HFFc6 (cell line): Measurements from ENCODE around the gene TAPT1. TPM values are rescaled to one million over a fixed set of nuclear protein-coding genes. Genes with fewer than 3 reads are reported as not detected.

ENCODE experiments used
- DNase-seq: peaks from one replicate; pipeline ENCODE4 v3.0.0-alpha.2; 2018
- H3K27ac Mint-ChIP-seq: 2 replicates; pipeline ENCODE4 v1.8.0; 2020; ENCODE audit warnings: mild to moderate bottlenecking, mixed read lengths
- H3K27me3 Mint-ChIP-seq: 2 replicates; pipeline ENCODE4 v1.8.0; 2021; ENCODE audit warnings: mild to moderate bottlenecking, moderate library complexity, mixed read lengths; ENCODE audit not compliant: insufficient read depth
- H3K36me3 Mint-ChIP-seq: 2 replicates; pipeline ENCODE4 v1.8.0; 2021; ENCODE audit warnings: low read depth, mixed read lengths
- H3K4me1 Mint-ChIP-seq: 2 replicates; pipeline ENCODE4 v1.8.0; 2020; ENCODE audit warnings: low read depth, mixed read lengths
- H3K4me3 Mint-ChIP-seq: 2 replicates; pipeline ENCODE4 v1.8.0; 2020; ENCODE audit warnings: mild to moderate bottlenecking, moderate library complexity, mixed read lengths
- H3K9me3 Mint-ChIP-seq: 2 replicates; pipeline ENCODE4 v1.8.0; 2020; ENCODE audit warnings: mild to moderate bottlenecking, mixed read lengths
- CTCF ChIP-seq: fragments of 200-600 bp; sonication (generic); IDR thresholded peaks from 2 replicates; pipeline ENCODE4 v1.5.0; 2021; ENCODE audit warnings: antibody characterized with exemption, mild to moderate bottlenecking
- total RNA-seq, 6 experiments: library from RNA; stranded (reverse); fragmentation: NEBNext Ultra II Directional; extraction: Animal tissue kit (Norgen Biotek cat#: 25700); gene quantifications; 2 replicates in 1 of 6; 3 replicates in 5 of 6; pipeline ENCODE4 v1.2.3, GENCODE V29; 2021

Gene TAPT1
- total RNA-seq, 6 experiments from 2014 or later, result 11.8 to 17.9 (median 15.3) TPM

- no peak for TF ChIP-seq CTCF
- Mint-ChIP-seq H3K4me1 (peaks cover 34% of the 10 kb centered on the region), H3K27ac (no peak overlapping the region), H3K36me3 (no peaks in the 10 kb centered on the region), H3K9me3 (no peaks in the 10 kb centered on the region), H3K4me3 (no peak overlapping the region), H3K27me3 (peaks cover 1% of the 10 kb centered on the region; the same call in 1 of the 2 replicates)
- DNase-seq, result no peak
These were observed 3.2 kb downstream of the TAPT1 start for GRCh38 chr4:16222957-16223527.

GRCh38 chr4:16218950-16219349, 7.3 kb downstream of the TAPT1 start:
- Mint-ChIP-seq H3K4me3 (no peak overlapping the region), H3K36me3 (no peaks in the 10 kb centered on the region), H3K27me3 (no peaks in the 10 kb centered on the region), H3K4me1 (peaks cover 12% of the 10 kb centered on the region), H3K27ac (no peak overlapping the region), H3K9me3 (no peaks in the 10 kb centered on the region)
- no peak for DNase-seq
- TF ChIP-seq CTCF, result no peak

- H3K27me3 Mint-ChIP-seq, result no peaks in the 10 kb centered on the region
- H3K36me3 Mint-ChIP-seq, result no peaks in the 10 kb centered on the region
- H3K27ac Mint-ChIP-seq, result no peak overlapping the region
- no peak for TF ChIP-seq CTCF
- no peaks in the 10 kb centered on the region for H3K9me3 Mint-ChIP-seq
- H3K4me1 Mint-ChIP-seq, result no peaks in the 10 kb centered on the region; the same call in 1 of the 2 replicates
- no peak overlapping the region for H3K4me3 Mint-ChIP-seq
- DNase-seq, result no peak
These were observed 8.8 kb downstream of the TAPT1 start for GRCh38 chr4:16217300-16218051.

- no peak for DNase-seq
- H3K27me3 Mint-ChIP-seq, result no peaks in the 10 kb centered on the region
- no peak overlapping the region for H3K27ac Mint-ChIP-seq
- H3K4me1 Mint-ChIP-seq, result no peaks in the 10 kb centered on the region; the same call in 1 of the 2 replicates
- TF ChIP-seq CTCF, result no peak
- no peaks in the 10 kb centered on the region for H3K9me3 Mint-ChIP-seq
- H3K36me3 Mint-ChIP-seq, result no peaks in the 10 kb centered on the region
- no peak overlapping the region for H3K4me3 Mint-ChIP-seq
These were observed 13.2 kb downstream of the TAPT1 start for GRCh38 chr4:16213121-16213520.

- H3K4me1 Mint-ChIP-seq, result peaks cover 4% of the 10 kb centered on the region
- H3K27ac Mint-ChIP-seq, result no peak overlapping the region
- H3K4me3 Mint-ChIP-seq, result no peak overlapping the region
- no peak for DNase-seq
- H3K9me3 Mint-ChIP-seq, result no peaks in the 10 kb centered on the region
- no peaks in the 10 kb centered on the region for H3K27me3 Mint-ChIP-seq
- no peak for TF ChIP-seq CTCF
- no peaks in the 10 kb centered on the region for H3K36me3 Mint-ChIP-seq
These were observed 14.0 kb downstream of the TAPT1 start for GRCh38 chr4:16212138-16212782.
